GM20000 (cell line): ENCODE results near the gene ADGRL3.
"Not testable (repeated sequence)": the region's sequence is repeated elsewhere in the genome, so short reads cannot be mapped to it uniquely, and the experiment has no call there.

Source experiments
- DNase-seq: peaks from one replicate; pipeline ENCODE4 v3.0.0; 2012; ENCODE audit warnings: low spot score
- CTCF ChIP-seq: IDR thresholded peaks from 2 replicates; pipeline ENCODE4 v1.5.1; 2012; ENCODE audit warnings: mild to moderate bottlenecking, control low read depth; ENCODE audit errors: extremely low read depth, missing control alignments

Gene ADGRL3

GRCh38 chr4:61752617-61753016 lies 552.5 kb downstream of the ADGRL3 start:
- no peak for TF ChIP-seq CTCF
- no peak for DNase-seq

GRCh38 chr4:61753739-61754138 lies 553.6 kb downstream of the ADGRL3 start:
- no peak for DNase-seq
- no peak for TF ChIP-seq CTCF

GRCh38 chr4:61756937-61757336 lies 556.8 kb downstream of the ADGRL3 start:
- DNase-seq, result not testable (repeated sequence)

- not testable (repeated sequence) for DNase-seq
Measured at GRCh38 chr4:61757983-61758382, 557.9 kb downstream of the ADGRL3 start.

- DNase-seq, result not testable (repeated sequence)
Measured at GRCh38 chr4:61758596-61758995, 558.5 kb downstream of the ADGRL3 start.

GRCh38 chr4:61759245-61759644 lies 559.1 kb downstream of the ADGRL3 start:
- DNase-seq, result not testable (repeated sequence)

GRCh38 chr4:61759885-61760284 lies 559.8 kb downstream of the ADGRL3 start:
- DNase-seq, result not testable (repeated sequence)

GRCh38 chr4:61760820-61761219 lies 560.7 kb downstream of the ADGRL3 start:
- DNase-seq, result no peak
- TF ChIP-seq CTCF, result no peak

- no peak for DNase-seq
- no peak for TF ChIP-seq CTCF
Measured at GRCh38 chr4:61762722-61763627, 562.8 kb downstream of the ADGRL3 start.

GRCh38 chr4:61763682-61764081 lies 563.6 kb downstream of the ADGRL3 start:
- no peak for DNase-seq
- no peak for TF ChIP-seq CTCF

GRCh38 chr4:61764090-61764489 lies 564.0 kb downstream of the ADGRL3 start:
- DNase-seq, result not testable (repeated sequence)

- DNase-seq, result not testable (repeated sequence)
Measured at GRCh38 chr4:61769444-61770167, 569.5 kb downstream of the ADGRL3 start.
